ENCODE data around the gene GABBR2. TPM values are rescaled to one million over a fixed set of nuclear protein-coding genes. Genes with fewer than 3 reads are reported as not detected.

The GABBR2 gene
- total RNA-seq, 3 donors from 2014 or later = not detected

GRCh38 chr9:98707166-98708102 lies 1.3 kb downstream of the GABBR2 start:
- H3K9me3 Mint-ChIP-seq = no peaks in the 10 kb centered on the region
- ATAC-seq (peak in 1 of 2 donors; percentile 35), DNase-seq (no peak)
- H3K27me3 Mint-ChIP-seq (ENCODE audit: low read depth) = peaks cover 63% of the 10 kb centered on the region
- H3K4me1 Mint-ChIP-seq (ENCODE audit: low read depth) = peaks cover 2% of the 10 kb centered on the region
- no peaks in the 10 kb centered on the region for H3K36me3 Mint-ChIP-seq (ENCODE audit: insufficient read depth)
- H3K4me3 Mint-ChIP-seq = no peak overlapping the region

- no peak overlapping the region for H3K4me3 Mint-ChIP-seq
- H3K27me3 Mint-ChIP-seq (ENCODE audit: low read depth) = peaks cover 65% of the 10 kb centered on the region
- H3K4me1 Mint-ChIP-seq (ENCODE audit: low read depth) = peaks cover 2% of the 10 kb centered on the region
- DNase-seq (no peak), ATAC-seq (no peak)
- H3K36me3 Mint-ChIP-seq (ENCODE audit: insufficient read depth) = no peaks in the 10 kb centered on the region
- H3K9me3 Mint-ChIP-seq = no peaks in the 10 kb centered on the region
These were observed 2.0 kb downstream of the GABBR2 start for GRCh38 chr9:98706651-98707165.

GRCh38 chr9:98702835-98703380 lies 5.8 kb downstream of the GABBR2 start:
- peaks cover 2% of the 10 kb centered on the region for H3K4me1 Mint-ChIP-seq (ENCODE audit: low read depth)
- DNase-seq (no peak), ATAC-seq (no peak)
- H3K36me3 Mint-ChIP-seq (ENCODE audit: insufficient read depth) = no peaks in the 10 kb centered on the region
- peaks cover 3% of the 10 kb centered on the region for H3K9me3 Mint-ChIP-seq
- peaks cover 37% of the 10 kb centered on the region for H3K27me3 Mint-ChIP-seq (ENCODE audit: low read depth)
- no peak overlapping the region for H3K4me3 Mint-ChIP-seq

- Mint-ChIP-seq H3K4me3 (no peak overlapping the region), H3K36me3 (ENCODE audit: insufficient read depth) (no peaks in the 10 kb centered on the region), H3K27me3 (ENCODE audit: low read depth) (peaks cover 37% of the 10 kb centered on the region), H3K9me3 (peaks cover 3% of the 10 kb centered on the region), H3K4me1 (ENCODE audit: low read depth) (peaks cover 2% of the 10 kb centered on the region)
- ATAC-seq (no peak), DNase-seq (no peak)
These were observed 6.4 kb downstream of the GABBR2 start for GRCh38 chr9:98702340-98702739.

- no peak for DNase-seq
- Mint-ChIP-seq H3K4me3 (no peak overlapping the region), H3K36me3 (ENCODE audit: insufficient read depth) (no peaks in the 10 kb centered on the region), H3K9me3 (peaks cover 3% of the 10 kb centered on the region), H3K27me3 (ENCODE audit: low read depth) (peaks cover 34% of the 10 kb centered on the region), H3K4me1 (ENCODE audit: low read depth) (peaks cover under 1% of the 10 kb centered on the region)
- no peak for ATAC-seq
These were observed 7.2 kb downstream of the GABBR2 start for GRCh38 chr9:98701576-98701975.

- ATAC-seq (no peak), DNase-seq (no peak)
- no peaks in the 10 kb centered on the region for H3K36me3 Mint-ChIP-seq (ENCODE audit: insufficient read depth)
- no peaks in the 10 kb centered on the region for H3K4me1 Mint-ChIP-seq (ENCODE audit: low read depth)
- H3K9me3 Mint-ChIP-seq = peaks cover 3% of the 10 kb centered on the region
- H3K27me3 Mint-ChIP-seq (ENCODE audit: low read depth) = peaks cover 28% of the 10 kb centered on the region
- no peak overlapping the region for H3K4me3 Mint-ChIP-seq
These were observed 7.9 kb downstream of the GABBR2 start for GRCh38 chr9:98700801-98701200.

- H3K4me1 Mint-ChIP-seq (ENCODE audit: low read depth) = no peaks in the 10 kb centered on the region
- DNase-seq (no peak), ATAC-seq (no peak)
- H3K4me3 Mint-ChIP-seq = no peak overlapping the region
- H3K27me3 Mint-ChIP-seq (ENCODE audit: low read depth) = peaks cover 12% of the 10 kb centered on the region
- peaks cover 3% of the 10 kb centered on the region for H3K9me3 Mint-ChIP-seq
- H3K36me3 Mint-ChIP-seq (ENCODE audit: insufficient read depth) = no peaks in the 10 kb centered on the region
These were observed 9.9 kb downstream of the GABBR2 start for GRCh38 chr9:98698856-98699255.

- H3K4me3 Mint-ChIP-seq = no peak overlapping the region
- H3K36me3 Mint-ChIP-seq (ENCODE audit: insufficient read depth) = no peaks in the 10 kb centered on the region
- no peaks in the 10 kb centered on the region for H3K4me1 Mint-ChIP-seq (ENCODE audit: low read depth)
- DNase-seq = no peak
- H3K27me3 Mint-ChIP-seq (ENCODE audit: low read depth) = peaks cover 8% of the 10 kb centered on the region
- H3K9me3 Mint-ChIP-seq = no peaks in the 10 kb centered on the region
- no peak for ATAC-seq
These were observed 13.8 kb downstream of the GABBR2 start for GRCh38 chr9:98694943-98695342.

GRCh38 chr9:98692392-98692791 lies 16.3 kb downstream of the GABBR2 start:
- H3K36me3 Mint-ChIP-seq (ENCODE audit: insufficient read depth) = no peaks in the 10 kb centered on the region

GRCh38 chr9:98691890-98692289 lies 16.8 kb downstream of the GABBR2 start:
- Mint-ChIP-seq H3K4me3 (no peak overlapping the region), H3K27me3 (ENCODE audit: low read depth) (peaks cover 8% of the 10 kb centered on the region), H3K9me3 (no peaks in the 10 kb centered on the region), H3K36me3 (ENCODE audit: insufficient read depth) (no peaks in the 10 kb centered on the region), H3K4me1 (ENCODE audit: low read depth) (no peaks in the 10 kb centered on the region)
- no peak for DNase-seq
- no peak for ATAC-seq

More at GRCh38 chr9:98692392-98692791, 16.3 kb downstream of the GABBR2 start:
- Mint-ChIP-seq H3K4me3 (no peak overlapping the region), H3K27me3 (ENCODE audit: low read depth) (peaks cover 8% of the 10 kb centered on the region), H3K9me3 (no peaks in the 10 kb centered on the region), H3K4me1 (ENCODE audit: low read depth) (no peaks in the 10 kb centered on the region)
- DNase-seq = no peak
- ATAC-seq = no peak

- no peak for ATAC-seq
These were observed 18.0 kb downstream of the GABBR2 start for GRCh38 chr9:98690686-98691085.

GRCh38 chr9:98688710-98689495 lies 19.8 kb downstream of the GABBR2 start:
- H3K4me1 Mint-ChIP-seq (ENCODE audit: low read depth) = no peaks in the 10 kb centered on the region
- no peak overlapping the region for H3K4me3 Mint-ChIP-seq
- no peaks in the 10 kb centered on the region for H3K36me3 Mint-ChIP-seq (ENCODE audit: insufficient read depth)
- peaks cover 3% of the 10 kb centered on the region for H3K27me3 Mint-ChIP-seq (ENCODE audit: low read depth)
- no peaks in the 10 kb centered on the region for H3K9me3 Mint-ChIP-seq
- DNase-seq = no peak
- ATAC-seq = no peak

More at GRCh38 chr9:98690686-98691085, 18.0 kb downstream of the GABBR2 start:
- no peaks in the 10 kb centered on the region for H3K9me3 Mint-ChIP-seq
- H3K4me3 Mint-ChIP-seq = no peak overlapping the region
- H3K27me3 Mint-ChIP-seq (ENCODE audit: low read depth) = peaks cover 3% of the 10 kb centered on the region
- H3K36me3 Mint-ChIP-seq (ENCODE audit: insufficient read depth) = no peaks in the 10 kb centered on the region
- no peak for DNase-seq
- no peaks in the 10 kb centered on the region for H3K4me1 Mint-ChIP-seq (ENCODE audit: low read depth)

GRCh38 chr9:98687911-98688310 lies 20.8 kb downstream of the GABBR2 start:
- Mint-ChIP-seq H3K36me3 (ENCODE audit: insufficient read depth) (no peaks in the 10 kb centered on the region), H3K27me3 (ENCODE audit: low read depth) (peaks cover 3% of the 10 kb centered on the region), H3K4me1 (ENCODE audit: low read depth) (no peaks in the 10 kb centered on the region), H3K4me3 (no peak overlapping the region), H3K9me3 (no peaks in the 10 kb centered on the region)
- no peak for DNase-seq
- ATAC-seq = peak in 1 of 2 donors; percentile 30

Data from activated T-cell treated with anti-CD3 and anti-CD28 coated beads, Interleukin-2, amount 50 U/mL, for 4 hours (primary cell).